CD4-positive, alpha-beta T cell treated with Interleukin-12 subunit alpha and Interleukin-12 subunit beta, for 1 hour (primary cell): ENCODE data around the gene LPP.

ENCODE experiments used
- DNase-seq: peaks from one replicate; pipeline ENCODE4 v3.0.0-alpha.2; 2020

LPP gene

DNA sequence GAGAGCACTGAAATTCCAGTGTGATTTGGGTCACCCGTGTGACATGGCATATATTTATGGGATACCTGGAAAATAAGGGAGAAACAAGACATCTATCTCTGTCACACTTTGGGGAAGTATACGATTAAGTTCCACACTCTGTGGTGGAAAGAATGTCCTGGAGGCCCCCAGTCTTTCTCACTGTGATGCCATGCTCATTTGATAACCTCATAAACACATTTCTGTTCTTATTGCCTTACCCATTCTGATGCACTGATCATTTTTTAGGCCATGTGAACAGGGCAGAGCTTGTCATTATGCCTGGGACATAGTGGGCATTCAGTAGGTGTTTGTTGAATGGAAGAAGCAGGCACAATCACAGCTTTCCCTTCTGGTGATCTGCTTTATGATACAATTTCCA, 668.5 kb downstream of the LPP start:
- no peak for DNase-seq

- no peak for DNase-seq
Observed at GRCh38 chr3:188824566-188824965, 670.6 kb downstream of the LPP start.

DNA sequence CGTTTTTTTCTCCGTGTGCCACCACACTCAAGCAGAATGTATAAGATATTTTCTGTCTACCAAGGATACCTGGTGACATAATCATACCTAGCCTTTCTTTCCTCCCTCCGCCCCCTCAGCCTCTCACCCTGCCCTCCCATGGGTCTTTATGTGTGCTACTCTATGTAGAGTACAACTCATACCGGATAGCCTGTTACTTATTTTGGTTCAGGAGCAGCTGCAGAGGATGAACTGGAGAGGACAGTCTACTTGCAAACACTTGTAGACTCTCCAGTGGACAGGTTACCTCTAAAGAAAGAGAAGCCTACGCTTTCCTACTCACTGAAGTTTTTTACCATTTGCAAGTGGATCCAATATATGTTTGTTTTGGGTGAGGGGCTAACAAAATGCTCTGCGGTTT, 671.9 kb downstream of the LPP start:
- no peak for DNase-seq

DNA sequence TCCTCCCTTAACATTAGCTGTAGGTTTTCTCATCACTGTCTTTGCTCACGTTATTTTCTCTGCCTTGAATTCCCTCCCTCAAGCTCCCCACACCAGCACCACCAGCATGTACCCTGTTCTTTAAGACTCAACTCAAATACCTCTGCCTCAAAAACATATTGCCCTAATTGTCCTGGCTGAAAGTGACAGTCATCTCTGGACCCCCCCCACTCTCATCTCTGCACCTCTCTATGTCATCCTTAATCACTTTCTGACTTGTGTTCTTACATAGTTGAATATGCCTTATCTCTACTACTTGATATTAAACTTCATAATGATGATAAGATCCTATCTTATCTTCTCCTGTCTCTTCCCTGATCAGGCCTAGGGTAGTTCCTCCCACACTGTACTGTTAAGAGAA, 672.6 kb downstream of the LPP start:
- DNase-seq, result no peak

DNA sequence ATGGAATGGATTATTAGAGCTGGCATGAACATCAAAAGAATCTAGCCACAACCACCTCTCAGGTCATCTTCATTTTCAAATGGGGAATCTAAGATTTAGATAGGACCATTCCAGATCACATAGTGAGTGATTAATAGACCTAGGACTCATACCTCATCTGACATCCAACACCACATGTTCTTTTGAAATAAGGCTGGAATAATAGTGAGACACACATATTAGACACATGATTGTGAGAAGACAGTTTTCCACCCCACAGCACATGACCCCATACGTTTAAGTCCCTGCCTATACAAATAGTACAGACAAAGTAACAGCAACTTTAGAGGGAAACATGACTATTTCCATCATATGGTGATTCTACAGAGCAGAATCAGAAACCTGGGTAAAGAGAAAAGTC, 673.1 kb downstream of the LPP start:
- DNase-seq, result no peak

- DNase-seq, result no peak
Observed at GRCh38 chr3:188827576-188827975, 673.6 kb downstream of the LPP start.

GRCh38 chr3:188829130-188829529, 675.2 kb downstream of the LPP start:
- no peak for DNase-seq

DNA sequence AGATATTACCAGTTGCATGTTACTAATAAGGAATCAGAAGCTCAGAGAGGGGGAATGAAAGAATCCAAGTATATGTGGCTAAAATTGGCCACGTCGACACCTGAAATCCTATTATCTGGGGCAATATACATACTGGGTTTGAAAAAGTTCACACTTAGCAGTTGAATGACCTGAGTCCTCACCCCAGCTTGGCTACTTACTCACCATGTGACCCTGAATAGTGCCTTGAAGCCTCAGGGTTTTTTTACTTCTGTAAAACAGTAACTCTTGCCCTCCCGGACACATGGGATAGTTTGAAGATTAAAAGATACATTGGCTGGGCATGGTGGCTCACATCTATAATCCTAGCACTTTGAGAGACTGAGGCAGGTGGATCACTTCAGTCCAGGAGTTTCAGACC, 675.6 kb downstream of the LPP start:
- DNase-seq, result no peak

DNA sequence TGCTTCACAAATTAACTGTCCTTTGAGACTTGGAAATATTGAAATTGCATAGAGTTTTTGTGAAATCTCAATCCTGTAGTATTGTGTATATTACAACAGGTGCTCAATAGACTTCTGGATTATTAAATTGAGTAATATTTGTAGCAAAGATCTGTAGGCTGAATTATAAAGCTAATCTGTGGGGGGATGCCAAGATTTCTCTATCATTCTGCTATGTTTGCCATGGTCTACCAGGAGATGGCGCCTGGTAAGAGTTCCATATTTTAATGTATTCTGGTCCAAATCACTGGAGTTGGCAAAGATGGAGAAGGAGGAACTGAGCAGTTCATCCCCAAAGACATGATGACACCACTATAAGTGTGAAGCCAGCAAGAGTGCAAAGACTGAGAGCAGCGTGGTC, 676.9 kb downstream of the LPP start:
- DNase-seq, result peak; percentile 1

DNA sequence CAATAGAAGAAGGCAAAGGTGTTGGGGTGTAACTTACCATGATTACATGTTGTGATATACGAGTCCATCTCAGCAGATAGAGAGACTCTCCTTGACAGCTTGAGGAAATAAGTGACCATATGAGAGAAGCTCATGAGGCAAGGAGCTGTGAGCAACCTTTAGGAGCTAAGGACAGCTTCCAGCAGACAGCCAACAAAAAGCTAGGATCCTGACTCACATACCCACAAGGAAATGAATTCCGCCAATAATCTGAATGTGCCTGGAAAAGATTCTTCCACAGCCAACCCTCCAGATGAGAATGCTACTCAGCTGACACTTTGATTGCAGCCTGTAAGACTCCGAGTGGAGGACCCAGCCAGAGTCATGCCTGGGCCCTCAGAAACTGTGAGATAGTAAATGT, 678.2 kb downstream of the LPP start:
- DNase-seq, result no peak

DNA sequence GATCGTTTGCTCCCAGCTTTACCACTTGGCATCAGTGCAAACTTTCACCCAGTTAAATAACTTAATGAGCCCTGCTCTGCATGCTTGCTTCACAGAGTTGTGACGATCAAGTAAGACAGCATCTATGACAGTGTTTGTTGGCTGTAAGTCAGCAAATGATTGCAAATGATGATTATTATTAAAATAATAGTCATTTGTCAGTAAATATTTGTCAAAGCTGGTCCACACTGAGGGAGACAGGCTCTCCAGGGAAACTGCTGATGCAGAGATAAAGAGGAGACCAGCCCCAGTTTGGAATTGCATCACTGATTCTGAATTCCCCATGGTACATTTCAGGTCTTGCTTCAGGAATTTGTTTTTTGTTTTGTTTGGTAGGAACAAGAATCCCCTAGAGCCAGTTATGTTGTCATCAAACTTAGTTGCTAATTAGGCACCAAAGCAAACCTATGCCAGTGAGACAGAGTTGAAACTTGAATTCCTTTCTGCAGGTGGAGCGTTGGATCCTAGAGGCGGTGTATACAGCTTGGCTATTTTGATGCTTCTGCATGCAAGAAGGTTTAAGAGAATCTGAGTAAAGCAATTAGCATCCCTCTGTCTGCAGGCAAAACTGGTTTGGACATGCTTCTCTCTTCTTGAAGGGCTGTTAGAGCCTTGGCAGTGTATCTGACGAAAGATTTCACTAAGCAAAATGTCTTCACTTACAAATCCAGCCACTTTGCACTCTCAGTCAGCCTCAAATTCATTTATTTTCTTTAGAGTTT, 679.2 kb downstream of the LPP start:
- DNase-seq, result no peak

- peak; percentile 26 for DNase-seq
Observed at GRCh38 chr3:188834349-188834748, 680.4 kb downstream of the LPP start.

DNA sequence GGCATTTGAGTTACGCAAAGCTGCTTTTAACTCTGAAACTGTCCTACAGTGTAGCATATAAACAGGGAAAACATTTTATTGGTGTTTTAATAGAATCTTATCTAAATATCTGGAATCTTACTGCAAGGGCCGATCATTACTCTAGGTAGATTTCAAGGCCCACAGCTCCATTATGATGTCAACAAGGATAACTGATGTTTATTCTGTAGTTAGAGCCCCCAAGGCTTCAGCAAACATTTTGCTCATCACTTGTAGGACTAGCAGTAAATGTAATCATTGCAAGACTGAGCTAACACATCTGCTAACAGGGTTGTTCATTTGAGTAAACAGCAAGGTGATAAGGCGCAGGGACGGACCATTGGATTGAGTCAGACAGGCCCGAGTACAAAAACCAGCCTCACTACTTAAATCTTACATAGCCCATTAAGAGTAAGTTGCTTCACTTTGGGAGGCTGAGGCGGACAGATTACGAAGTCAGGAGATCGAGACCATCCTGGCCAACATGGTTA, 685.3 kb downstream of the LPP start:
- DNase-seq, result no peak

GRCh38 chr3:188840290-188840689, 686.3 kb downstream of the LPP start:
- DNase-seq, result no peak

GRCh38 chr3:188841906-188842305, 687.9 kb downstream of the LPP start:
- DNase-seq, result no peak

DNA sequence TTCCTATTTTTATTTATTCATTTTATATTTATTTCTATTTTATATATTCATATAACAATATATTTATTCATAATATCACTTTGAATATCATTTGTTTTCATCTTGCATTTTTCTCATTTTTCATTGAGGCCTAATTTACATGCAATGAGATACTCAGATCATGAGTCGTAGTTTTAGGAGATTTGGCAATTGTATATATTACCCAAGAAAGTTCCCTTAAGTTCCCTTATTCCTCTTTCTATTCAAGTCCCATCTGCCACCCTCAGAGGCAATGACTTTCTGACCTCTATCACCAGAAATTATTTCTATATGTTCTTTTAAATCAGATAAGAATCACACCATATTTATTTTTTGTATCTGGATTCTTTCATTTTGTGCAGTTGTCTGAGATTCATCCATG, 688.7 kb downstream of the LPP start:
- DNase-seq, result no peak

DNA sequence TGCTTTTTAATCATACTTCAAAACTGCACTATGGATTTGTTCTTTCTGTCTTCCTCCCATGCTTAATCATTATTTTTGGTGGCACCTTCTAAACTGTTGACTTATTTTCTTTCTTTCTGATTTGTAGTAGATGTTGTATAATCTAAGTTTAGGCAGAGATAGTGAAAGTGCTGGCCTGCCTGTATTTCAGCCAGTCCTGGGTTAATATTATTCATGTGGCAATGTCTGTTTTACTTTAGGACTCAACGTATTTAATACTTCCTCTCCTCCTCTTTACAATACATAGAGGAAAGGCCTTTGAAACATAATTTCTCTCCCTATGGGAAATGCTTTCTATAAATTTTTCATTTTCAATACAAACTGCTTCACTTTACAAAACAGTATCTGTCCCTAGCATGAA, 690.1 kb downstream of the LPP start:
- DNase-seq, result no peak

- no peak for DNase-seq
Observed at GRCh38 chr3:188845514-188845913, 691.6 kb downstream of the LPP start.

GRCh38 chr3:188848947-188849346, 695.0 kb downstream of the LPP start:
- no peak for DNase-seq

DNA sequence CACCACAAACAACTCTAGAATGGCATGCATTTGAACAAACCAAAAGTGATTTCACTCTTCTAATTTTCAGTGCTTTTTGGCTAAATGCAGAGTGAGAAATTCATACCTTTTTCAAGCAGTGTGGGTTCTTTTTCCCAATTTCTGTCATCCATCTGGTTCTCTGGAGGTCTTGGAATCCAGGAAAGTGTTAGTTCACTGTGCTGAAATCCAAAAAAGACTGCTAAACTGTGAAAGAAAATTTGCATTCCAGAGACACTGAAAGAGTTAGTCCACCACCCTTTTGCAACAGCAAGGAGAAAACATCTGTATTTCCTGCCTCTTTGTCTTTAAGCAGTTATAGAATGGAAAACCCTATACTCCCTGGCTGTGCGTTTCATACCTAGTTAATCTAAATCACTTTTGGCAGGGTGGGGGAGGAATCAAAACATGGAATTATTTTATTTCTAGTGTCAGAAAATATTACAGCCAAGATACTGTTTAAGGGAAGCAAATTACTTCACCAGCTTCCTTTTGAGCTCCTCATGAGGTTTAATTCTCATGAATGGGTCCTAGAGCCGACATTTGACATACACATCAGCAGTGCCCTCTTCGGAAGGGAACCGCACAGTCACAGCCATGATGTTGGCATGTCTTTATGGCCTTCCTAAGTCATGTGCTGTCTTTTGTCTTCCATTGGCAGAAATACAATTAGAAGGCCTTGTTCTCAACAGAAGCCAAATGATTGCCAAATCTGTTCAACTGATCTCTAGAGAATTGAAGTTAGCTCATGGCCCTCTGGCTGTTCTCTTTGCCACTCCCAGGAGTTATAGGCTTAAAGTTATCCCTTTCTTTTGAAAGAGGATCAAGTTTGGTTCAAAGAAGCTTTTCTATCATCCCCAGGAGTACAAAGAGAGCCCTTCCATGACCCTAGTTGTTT, 700.2 kb downstream of the LPP start:
- DNase-seq, result no peak

DNA sequence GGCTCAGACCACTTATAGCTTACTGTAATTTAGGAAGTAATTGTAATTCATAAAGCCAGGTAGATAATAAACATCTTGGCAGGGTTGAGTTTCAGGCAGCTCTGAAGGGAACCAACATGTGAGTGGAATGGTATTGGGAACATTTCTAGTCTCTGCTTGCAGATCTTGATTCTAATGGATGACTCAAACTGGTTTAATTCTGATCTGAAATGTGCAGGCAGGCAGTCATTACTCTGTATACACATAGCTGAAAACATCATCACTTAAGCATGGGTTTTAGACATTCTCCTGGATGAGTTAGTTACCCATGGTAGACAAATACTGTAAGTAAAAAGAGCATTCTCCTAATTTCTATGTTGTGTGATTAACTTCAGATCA, 700.8 kb downstream of the LPP start:
- DNase-seq, result no peak

DNA sequence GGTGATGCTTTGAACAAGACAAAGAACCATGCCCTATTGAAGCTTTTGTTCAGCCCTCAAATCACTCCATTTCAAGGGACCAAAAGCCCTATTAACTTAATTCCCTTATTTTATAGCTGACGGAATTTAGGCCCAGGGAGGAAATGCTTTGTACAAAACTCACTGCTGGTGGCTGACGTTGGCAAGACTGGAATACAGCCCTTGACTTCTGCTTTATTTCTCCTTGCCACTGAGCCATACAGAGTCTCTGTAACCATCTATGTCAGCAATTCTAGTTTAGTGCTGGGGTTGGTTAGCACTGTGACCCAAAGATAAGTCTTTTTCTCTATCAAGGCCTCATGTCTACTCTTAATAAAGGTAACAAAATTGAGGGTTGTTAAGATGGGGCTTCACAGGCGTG, 701.7 kb downstream of the LPP start:
- no peak for DNase-seq

GRCh38 chr3:188860147-188860546, 706.2 kb downstream of the LPP start:
- DNase-seq, result no peak
